HG02588 (cell line): Measurements from ENCODE around the gene SPEF1.
A peak's percentile ranks its signal among the peaks of the same experiment; 100 is the strongest.
"Not testable (repeated sequence)": the region's sequence is repeated elsewhere in the genome, so short reads cannot be mapped to it uniquely, and the experiment has no call there.

ENCODE experiments used
- ATAC-seq: cut with Tn5 transposase; IDR thresholded peaks from one replicate; pipeline ENCODE4 v1.9.1; 2021; ENCODE audit warnings: mild to moderate bottlenecking, moderate library complexity; ENCODE audit not compliant: unreplicated experiment

The SPEF1 gene

GRCh38 chr20:3811467-3812258 is 30.4 kb upstream of the SPEF1 start:
- peak; percentile 50 for ATAC-seq

GRCh38 chr20:3808544-3808943 is 27.3 kb upstream of the SPEF1 start:
- no peak for ATAC-seq

GRCh38 chr20:3804781-3805180 is 23.5 kb upstream of the SPEF1 start:
- no peak for ATAC-seq

- ATAC-seq, result no peak
Observed at GRCh38 chr20:3804254-3804751, 23.1 kb upstream of the SPEF1 start.

- ATAC-seq, result no peak
Observed at GRCh38 chr20:3803854-3804253, 22.6 kb upstream of the SPEF1 start.

GRCh38 chr20:3803289-3803688 is 22.0 kb upstream of the SPEF1 start:
- ATAC-seq, result no peak

- ATAC-seq, result no peak
Observed at GRCh38 chr20:3802524-3803239, 21.4 kb upstream of the SPEF1 start.

- no peak for ATAC-seq
Observed at GRCh38 chr20:3801846-3802245, 20.6 kb upstream of the SPEF1 start.

- ATAC-seq, result no peak
Observed at GRCh38 chr20:3801299-3801698, 20.1 kb upstream of the SPEF1 start.

GRCh38 chr20:3800878-3801260 is 19.6 kb upstream of the SPEF1 start:
- no peak for ATAC-seq

- ATAC-seq, result no peak
Observed at GRCh38 chr20:3800256-3800877, 19.1 kb upstream of the SPEF1 start.

- no peak for ATAC-seq
Observed at GRCh38 chr20:3798908-3799248, 17.6 kb upstream of the SPEF1 start.

- no peak for ATAC-seq
Observed at GRCh38 chr20:3798373-3798768, 17.1 kb upstream of the SPEF1 start.

- no peak for ATAC-seq
Observed at GRCh38 chr20:3797592-3798372, 16.5 kb upstream of the SPEF1 start.

- ATAC-seq, result no peak
Observed at GRCh38 chr20:3797226-3797545, 15.9 kb upstream of the SPEF1 start.

- peak; percentile 3 for ATAC-seq
Observed at GRCh38 chr20:3796477-3797225, 15.4 kb upstream of the SPEF1 start.

- peak; percentile 64 for ATAC-seq
Observed at GRCh38 chr20:3795511-3796468, 14.5 kb upstream of the SPEF1 start, which contains the start of gene CDC25B. Gene CDC25B (plus strand): TSS chr20:3796310. CDS start chr20:3796532, 222 bp downstream.

GRCh38 chr20:3794701-3795420 is 13.6 kb upstream of the SPEF1 start:
- ATAC-seq, result no peak

GRCh38 chr20:3794168-3794567 is 12.9 kb upstream of the SPEF1 start:
- not testable (repeated sequence) for ATAC-seq
